ENCODE data around the gene TBX1.

Gene TBX1

DNA sequence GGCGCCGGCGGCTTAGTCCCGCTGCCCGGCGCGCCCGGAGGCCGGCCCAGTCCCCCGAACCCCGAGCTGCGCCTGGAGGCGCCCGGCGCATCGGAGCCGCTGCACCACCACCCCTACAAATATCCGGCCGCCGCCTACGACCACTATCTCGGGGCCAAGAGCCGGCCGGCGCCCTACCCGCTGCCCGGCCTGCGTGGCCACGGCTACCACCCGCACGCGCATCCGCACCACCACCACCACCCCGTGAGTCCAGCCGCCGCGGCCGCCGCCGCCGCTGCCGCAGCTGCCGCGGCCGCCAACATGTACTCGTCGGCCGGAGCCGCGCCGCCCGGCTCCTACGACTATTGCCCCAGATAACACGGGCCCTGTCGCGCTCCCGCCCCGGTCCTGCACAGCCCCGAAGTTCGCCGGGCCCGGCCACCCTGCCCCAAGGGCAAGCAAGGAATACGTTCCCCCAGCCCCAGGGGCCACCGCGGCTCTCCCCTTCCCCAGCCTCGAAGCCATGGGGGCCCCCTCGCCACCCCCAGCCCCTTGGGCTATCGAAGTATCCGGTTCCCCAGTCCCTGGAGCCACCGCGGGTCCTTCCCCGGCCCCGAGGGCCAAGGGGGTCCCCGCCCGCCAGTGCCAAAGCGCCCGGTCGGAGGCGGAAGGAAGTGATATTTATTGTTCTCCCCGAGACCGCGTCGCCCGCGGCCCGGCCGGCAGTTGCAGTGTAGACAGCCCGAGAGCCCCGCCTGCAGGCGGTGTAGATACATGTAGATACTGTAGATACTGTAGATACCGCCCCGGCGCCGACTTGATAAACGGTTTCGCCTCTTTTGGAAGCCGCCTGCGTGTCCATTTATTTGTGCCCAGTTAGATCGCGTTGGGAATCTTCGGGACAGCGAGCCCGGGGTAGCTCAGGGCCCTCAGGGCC is 6.2 kb downstream of the TBX1 start:
- TF ChIP-seq, protein P1, sequence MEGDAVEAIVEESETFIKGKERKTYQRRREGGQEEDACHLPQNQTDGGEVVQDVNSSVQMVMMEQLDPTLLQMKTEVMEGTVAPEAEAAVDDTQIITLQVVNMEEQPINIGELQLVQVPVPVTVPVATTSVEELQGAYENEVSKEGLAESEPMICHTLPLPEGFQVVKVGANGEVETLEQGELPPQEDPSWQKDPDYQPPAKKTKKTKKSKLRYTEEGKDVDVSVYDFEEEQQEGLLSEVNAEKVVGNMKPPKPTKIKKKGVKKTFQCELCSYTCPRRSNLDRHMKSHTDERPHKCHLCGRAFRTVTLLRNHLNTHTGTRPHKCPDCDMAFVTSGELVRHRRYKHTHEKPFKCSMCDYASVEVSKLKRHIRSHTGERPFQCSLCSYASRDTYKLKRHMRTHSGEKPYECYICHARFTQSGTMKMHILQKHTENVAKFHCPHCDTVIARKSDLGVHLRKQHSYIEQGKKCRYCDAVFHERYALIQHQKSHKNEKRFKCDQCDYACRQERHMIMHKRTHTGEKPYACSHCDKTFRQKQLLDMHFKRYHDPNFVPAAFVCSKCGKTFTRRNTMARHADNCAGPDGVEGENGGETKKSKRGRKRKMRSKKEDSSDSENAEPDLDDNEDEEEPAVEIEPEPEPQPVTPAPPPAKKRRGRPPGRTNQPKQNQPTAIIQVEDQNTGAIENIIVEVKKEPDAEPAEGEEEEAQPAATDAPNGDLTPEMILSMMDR (IDR thresholded peaks at IDR 0.05; ENCODE audit: control insufficient read depth, insufficient read depth, low read depth, low read length, missing control alignments) = peak; percentile 33
- H3K4me3 ChIP-seq (ENCODE audit: control insufficient read depth, low read depth, low read length) = peak overlapping the region; percentile 8; the same call in 1 of the 2 replicates
- no peak for DNase-seq (ENCODE audit: low read depth)

- H3K4me3 ChIP-seq (ENCODE audit: control insufficient read depth, low read depth, low read length) = no peak overlapping the region
- DNase-seq (ENCODE audit: low read depth) = no peak
- TF ChIP-seq, protein P1 (IDR thresholded peaks at IDR 0.05; ENCODE audit: control insufficient read depth, insufficient read depth, low read depth, low read length, missing control alignments) = no peak
These were observed 7.1 kb downstream of the TBX1 start for GRCh38 chr22:19767427-19768341.

- no peak for DNase-seq (ENCODE audit: low read depth)
- TF ChIP-seq, protein P1 (IDR thresholded peaks at IDR 0.05; ENCODE audit: control insufficient read depth, insufficient read depth, low read depth, low read length, missing control alignments) = no peak
- no peak overlapping the region for H3K4me3 ChIP-seq (ENCODE audit: control insufficient read depth, low read depth, low read length)
These were observed 8.8 kb downstream of the TBX1 start for GRCh38 chr22:19769393-19769715.

DNA sequence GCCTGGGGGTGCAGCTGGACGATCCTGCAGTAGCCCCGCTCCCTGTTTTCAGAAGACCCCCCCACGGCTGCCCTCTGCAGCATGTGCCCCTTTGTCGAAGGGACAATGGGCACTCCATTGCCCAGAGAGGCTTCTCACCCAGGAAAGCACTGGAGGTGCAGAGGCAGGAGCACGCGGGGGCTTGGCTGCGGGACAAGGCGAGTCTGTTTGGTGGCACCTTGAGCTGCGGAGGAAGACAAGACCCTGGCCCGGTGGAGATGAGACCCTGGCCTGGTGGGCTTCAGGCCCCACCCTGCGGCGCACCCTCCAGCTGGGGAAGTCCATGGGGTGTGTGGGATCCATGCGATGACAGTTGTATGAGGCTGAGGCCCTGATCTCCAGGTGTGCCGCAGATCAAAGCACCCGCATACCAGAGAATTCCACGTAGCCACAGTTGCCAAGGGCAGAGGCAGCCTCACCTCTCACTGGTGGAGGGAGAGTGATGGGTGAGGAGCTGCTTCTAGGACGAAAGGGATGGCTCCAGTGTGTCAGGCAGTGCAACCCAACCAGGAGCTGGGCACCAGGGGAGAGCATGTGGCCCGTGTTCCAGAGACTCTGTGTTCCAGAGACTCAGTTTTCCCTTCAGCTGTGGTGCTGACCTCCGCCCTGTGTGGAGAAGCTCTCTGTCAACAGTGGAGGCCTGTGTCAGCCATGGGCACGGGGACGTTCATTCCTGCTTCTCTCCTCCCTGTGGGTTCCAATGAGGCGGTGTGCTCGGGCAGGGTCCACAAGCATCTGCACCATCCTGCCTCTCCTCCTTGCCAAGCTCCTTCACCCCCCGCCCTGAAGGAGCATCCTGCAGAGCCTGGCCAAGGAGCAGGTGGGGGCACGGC is 10.0 kb downstream of the TBX1 start:
- H3K4me3 ChIP-seq (ENCODE audit: control insufficient read depth, low read depth, low read length) = no peak overlapping the region
- DNase-seq (ENCODE audit: low read depth) = no peak
- TF ChIP-seq, protein P1 (IDR thresholded peaks at IDR 0.05; ENCODE audit: control insufficient read depth, insufficient read depth, low read depth, low read length, missing control alignments) = no peak

- TF ChIP-seq, protein P1 (IDR thresholded peaks at IDR 0.05; ENCODE audit: control insufficient read depth, insufficient read depth, low read depth, low read length, missing control alignments) = no peak
- no peak for DNase-seq (ENCODE audit: low read depth)
- no peak overlapping the region for H3K4me3 ChIP-seq (ENCODE audit: control insufficient read depth, low read depth, low read length)
These were observed 11.8 kb downstream of the TBX1 start for GRCh38 chr22:19772422-19772672.

All from AG09309 (cell line).